Endodermal cell (in vitro differentiated cells): Measurements from ENCODE around the gene PSMG1. TPM values are rescaled to one million over a fixed set of nuclear protein-coding genes. Genes with fewer than 3 reads are reported as not detected.
A peak's percentile ranks its signal among the peaks of the same experiment; 100 is the strongest.

Experiments
- DNase-seq: peaks from one replicate; pipeline ENCODE4 v3.0.0-alpha.2; 2017
- H3K27ac ChIP-seq: 2 replicates; pipeline ENCODE4 v1.5.1; 2013; ENCODE audit warnings: mild to moderate bottlenecking, low read depth, low read length, moderate library complexity
- H3K27me3 ChIP-seq: 2 replicates; pipeline ENCODE4 v1.6.1; 2013; ENCODE audit warnings: mild to moderate bottlenecking, low read length, moderate library complexity; ENCODE audit not compliant: insufficient read depth, control insufficient read depth, poor library complexity, severe bottlenecking
- H3K36me3 ChIP-seq: 2 replicates; pipeline ENCODE4 v1.7.0; 2013; ENCODE audit warnings: mild to moderate bottlenecking, low read length, moderate library complexity; ENCODE audit not compliant: control insufficient read depth, insufficient read depth
- H3K4me1 ChIP-seq: one replicate; pipeline ENCODE4 v1.7.0; 2013; ENCODE audit warnings: low read length; ENCODE audit not compliant: control insufficient read depth, insufficient read depth
- H3K4me3 ChIP-seq: 2 replicates; pipeline ENCODE4 v1.5.1; 2013; ENCODE audit warnings: mild to moderate bottlenecking, low read length, moderate library complexity
- H3K9ac ChIP-seq: 2 replicates; pipeline ENCODE4 v1.6.1; 2013; ENCODE audit warnings: mild to moderate bottlenecking, low read length, moderate library complexity; ENCODE audit not compliant: poor library complexity, severe bottlenecking; ENCODE audit errors: extremely low read depth
- H3K9me3 ChIP-seq: 2 replicates; pipeline ENCODE4 v1.6.1; 2013; ENCODE audit warnings: mild to moderate bottlenecking, low read length, moderate library complexity; ENCODE audit not compliant: control insufficient read depth
- H3K27ac Mint-ChIP-seq: 2 replicates; pipeline ENCODE4 v1.8.0; 2020; ENCODE audit warnings: mixed read lengths
- H3K27me3 Mint-ChIP-seq: 2 replicates; pipeline ENCODE4 v1.8.0; 2021; ENCODE audit warnings: mild to moderate bottlenecking, mixed read lengths; ENCODE audit not compliant: insufficient read depth
- H3K36me3 Mint-ChIP-seq: 2 replicates; pipeline ENCODE4 v1.8.0; 2020; ENCODE audit warnings: low read depth, mixed read lengths
- H3K4me1 Mint-ChIP-seq: 2 replicates; pipeline ENCODE4 v1.8.0; 2020; ENCODE audit warnings: mixed read lengths
- H3K4me3 Mint-ChIP-seq: 2 replicates; pipeline ENCODE4 v1.8.0; 2020; ENCODE audit warnings: mild to moderate bottlenecking, moderate library complexity, mixed read lengths
- H3K9me3 Mint-ChIP-seq: 2 replicates; pipeline ENCODE4 v1.8.0; 2020; ENCODE audit warnings: mild to moderate bottlenecking, mixed read lengths
- WGBS, 2 experiments: methylation state at CpG; one replicate each; pipeline versions ENCODE4 v1.1.5 to v1.1.7; 2013; ENCODE audit warnings: missing lambda C conversion rate in 2 of 2, mixed read lengths in 1 of 2; ENCODE audit not compliant: insufficient coverage in 1 of 2, insufficient read length in 1 of 2; 5-methylcytosine and 5-hydroxymethylcytosine counted together
- total RNA-seq, 2 donors: library from RNA; stranded (reverse); fragmentation: NEBNext Ultra II Directional in 1 of 2; extraction: Animal tissue kit (Norgen Biotek cat#: 25700) in 1 of 2; gene quantifications; 2 replicates in 1 of 2; 3 replicates in 1 of 2; pipeline ENCODE4 v1.2.1, GENCODE V29; 2021
- TF ChIP-seq, protein P1 (sequence below): fragments of 200-600 bp; sonication (generic); conservative IDR thresholded peaks from 2 replicates; pipeline ENCODE4 v1.5.0; 2021; ENCODE audit warnings: antibody characterized with exemption, mild to moderate bottlenecking

PSMG1 gene
- total RNA-seq, 2 donors from 2014 or later: 47.3 to 52.6 TPM

DNA sequence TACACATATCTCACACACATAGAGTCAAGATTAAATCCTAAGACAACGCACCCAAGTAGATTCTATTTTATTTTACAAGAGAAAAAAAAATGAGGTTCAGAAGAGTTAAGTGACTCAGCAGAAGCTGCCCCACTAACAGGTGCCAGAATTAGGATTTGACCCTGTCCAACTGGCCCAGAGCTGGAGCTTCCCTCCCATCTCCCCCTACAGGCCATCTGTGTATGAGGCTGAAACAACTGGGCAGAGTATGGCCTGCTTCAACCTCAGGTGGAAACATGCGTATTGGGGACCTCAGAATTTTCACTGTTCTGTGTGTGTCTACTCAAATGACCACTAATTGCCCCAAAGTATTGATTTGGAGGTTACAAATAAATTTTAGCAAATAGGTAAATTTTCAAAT is 29.9 kb downstream of the PSMG1 start:
- TF ChIP-seq, protein P1, sequence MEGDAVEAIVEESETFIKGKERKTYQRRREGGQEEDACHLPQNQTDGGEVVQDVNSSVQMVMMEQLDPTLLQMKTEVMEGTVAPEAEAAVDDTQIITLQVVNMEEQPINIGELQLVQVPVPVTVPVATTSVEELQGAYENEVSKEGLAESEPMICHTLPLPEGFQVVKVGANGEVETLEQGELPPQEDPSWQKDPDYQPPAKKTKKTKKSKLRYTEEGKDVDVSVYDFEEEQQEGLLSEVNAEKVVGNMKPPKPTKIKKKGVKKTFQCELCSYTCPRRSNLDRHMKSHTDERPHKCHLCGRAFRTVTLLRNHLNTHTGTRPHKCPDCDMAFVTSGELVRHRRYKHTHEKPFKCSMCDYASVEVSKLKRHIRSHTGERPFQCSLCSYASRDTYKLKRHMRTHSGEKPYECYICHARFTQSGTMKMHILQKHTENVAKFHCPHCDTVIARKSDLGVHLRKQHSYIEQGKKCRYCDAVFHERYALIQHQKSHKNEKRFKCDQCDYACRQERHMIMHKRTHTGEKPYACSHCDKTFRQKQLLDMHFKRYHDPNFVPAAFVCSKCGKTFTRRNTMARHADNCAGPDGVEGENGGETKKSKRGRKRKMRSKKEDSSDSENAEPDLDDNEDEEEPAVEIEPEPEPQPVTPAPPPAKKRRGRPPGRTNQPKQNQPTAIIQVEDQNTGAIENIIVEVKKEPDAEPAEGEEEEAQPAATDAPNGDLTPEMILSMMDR: peak; percentile 83
- Mint-ChIP-seq H3K9me3 (peaks cover 14% of the 10 kb centered on the region), H3K4me3 (no peak overlapping the region), H3K27me3 (no peaks in the 10 kb centered on the region), H3K36me3 (peaks cover 3% of the 10 kb centered on the region), H3K4me1 (no peaks in the 10 kb centered on the region), H3K27ac (no peak overlapping the region)
- WGBS, 2 experiments: 97 to 100% methylated on average over 1 to 2 of the region's 2 CpGs
- H3K4me3 ChIP-seq: no peak overlapping the region
- peak; percentile 62 for DNase-seq
- no peak overlapping the region for H3K27ac ChIP-seq
- no peaks in the 10 kb centered on the region for H3K27me3 ChIP-seq
- no peaks in the 10 kb centered on the region for H3K36me3 ChIP-seq
- H3K9ac ChIP-seq: no peak overlapping the region
- H3K4me1 ChIP-seq: no peaks in the 10 kb centered on the region
- H3K9me3 ChIP-seq: no peaks in the 10 kb centered on the region

DNA sequence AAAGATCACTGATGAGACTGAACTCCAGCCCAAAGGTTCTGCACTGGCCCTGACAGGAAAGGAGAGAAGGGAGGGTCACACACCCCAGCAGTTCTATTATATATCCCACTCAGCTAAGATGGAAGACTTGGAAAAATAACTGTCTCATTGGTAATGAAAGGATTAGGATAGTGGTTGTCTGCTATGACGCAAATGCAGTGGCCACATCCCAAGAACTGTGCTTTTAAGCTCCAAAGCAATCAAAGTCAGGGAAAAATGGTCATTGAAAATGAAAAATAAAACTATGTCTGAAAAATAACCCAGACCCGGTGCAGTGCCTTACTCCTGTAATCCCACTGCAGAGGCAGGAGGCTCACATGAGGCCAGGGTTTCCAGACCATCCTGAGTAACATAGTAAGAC is 31.0 kb downstream of the PSMG1 start:
- WGBS, 2 experiments: 88 to 100% methylated on average over 2 of the region's 2 CpGs
- no peaks in the 10 kb centered on the region for H3K27me3 Mint-ChIP-seq
- H3K9me3 Mint-ChIP-seq: peaks cover 10% of the 10 kb centered on the region
- DNase-seq: no peak
- no peaks in the 10 kb centered on the region for H3K36me3 ChIP-seq
- no peak overlapping the region for H3K4me3 Mint-ChIP-seq
- H3K36me3 Mint-ChIP-seq: no peaks in the 10 kb centered on the region
- TF ChIP-seq, protein P1: no peak
- no peak overlapping the region for H3K27ac ChIP-seq
- no peaks in the 10 kb centered on the region for H3K4me1 Mint-ChIP-seq
- H3K4me3 ChIP-seq: no peak overlapping the region
- H3K9ac ChIP-seq: no peak overlapping the region
- no peaks in the 10 kb centered on the region for H3K4me1 ChIP-seq
- H3K9me3 ChIP-seq: no peaks in the 10 kb centered on the region
- no peaks in the 10 kb centered on the region for H3K27me3 ChIP-seq
- H3K27ac Mint-ChIP-seq: no peak overlapping the region

DNA sequence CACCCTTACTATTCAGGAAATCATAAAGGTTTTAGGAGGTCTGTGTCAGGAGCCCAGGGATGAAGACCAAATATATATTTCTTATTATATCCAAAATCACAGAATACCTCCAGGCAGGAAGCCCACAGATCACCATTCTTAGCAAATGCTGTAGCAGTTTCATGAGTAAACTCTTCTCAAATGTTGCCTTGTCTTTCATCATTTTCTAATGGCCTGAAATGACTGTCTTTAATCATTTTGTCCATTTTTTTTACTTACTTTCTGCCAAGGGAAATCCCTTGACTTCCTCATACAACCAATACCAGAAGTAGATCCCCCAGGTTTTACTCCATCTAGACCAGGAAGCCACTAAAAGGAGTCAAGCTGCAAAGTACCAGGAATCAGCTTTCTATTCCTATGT is 32.4 kb downstream of the PSMG1 start:
- TF ChIP-seq, protein P1: no peak
- H3K9me3 Mint-ChIP-seq: peaks cover 9% of the 10 kb centered on the region
- H3K27me3 Mint-ChIP-seq: no peaks in the 10 kb centered on the region
- no peaks in the 10 kb centered on the region for H3K27me3 ChIP-seq
- no peak overlapping the region for H3K9ac ChIP-seq
- no peak overlapping the region for H3K4me3 Mint-ChIP-seq
- no peak overlapping the region for H3K4me3 ChIP-seq
- DNase-seq: no peak
- H3K27ac ChIP-seq: no peak overlapping the region
- H3K9me3 ChIP-seq: peaks cover 9% of the 10 kb centered on the region
- no peaks in the 10 kb centered on the region for H3K36me3 ChIP-seq
- peaks cover 2% of the 10 kb centered on the region for H3K36me3 Mint-ChIP-seq
- no peaks in the 10 kb centered on the region for H3K4me1 Mint-ChIP-seq
- H3K4me1 ChIP-seq: no peaks in the 10 kb centered on the region
- no peak overlapping the region for H3K27ac Mint-ChIP-seq
